Measurements from ENCODE around the gene ADPRHL1.

Gene ADPRHL1

DNA sequence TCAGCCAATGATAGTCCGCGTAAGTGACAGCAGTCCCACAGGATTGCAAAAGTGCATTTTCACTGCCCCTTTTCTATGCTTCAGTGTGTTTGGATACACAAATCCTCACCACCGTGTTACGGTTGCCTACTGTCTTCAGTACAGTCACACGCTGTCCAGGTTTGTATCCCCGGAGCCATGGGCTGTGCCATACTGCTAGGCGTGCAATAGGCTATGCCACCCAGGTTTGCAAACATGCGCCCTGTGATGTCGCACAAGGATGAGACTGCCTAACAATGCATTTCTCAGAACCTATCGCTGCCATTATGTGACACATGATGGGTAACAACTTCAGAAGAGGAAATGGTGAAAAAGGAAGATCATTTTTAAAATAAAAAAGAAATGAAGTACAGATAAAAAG, 16.8 kb upstream of the ADPRHL1 start:
- no peaks in the 10 kb centered on the region for H3K27me3 Mint-ChIP-seq
- H3K4me3 Mint-ChIP-seq: no peak overlapping the region
- H3K27ac Mint-ChIP-seq: no peak overlapping the region
- peaks cover 63% of the 10 kb centered on the region for H3K36me3 Mint-ChIP-seq (ENCODE audit: low read depth)
- H3K9me3 Mint-ChIP-seq: no peaks in the 10 kb centered on the region
- H3K4me1 Mint-ChIP-seq (ENCODE audit: low read depth): no peaks in the 10 kb centered on the region

DNA sequence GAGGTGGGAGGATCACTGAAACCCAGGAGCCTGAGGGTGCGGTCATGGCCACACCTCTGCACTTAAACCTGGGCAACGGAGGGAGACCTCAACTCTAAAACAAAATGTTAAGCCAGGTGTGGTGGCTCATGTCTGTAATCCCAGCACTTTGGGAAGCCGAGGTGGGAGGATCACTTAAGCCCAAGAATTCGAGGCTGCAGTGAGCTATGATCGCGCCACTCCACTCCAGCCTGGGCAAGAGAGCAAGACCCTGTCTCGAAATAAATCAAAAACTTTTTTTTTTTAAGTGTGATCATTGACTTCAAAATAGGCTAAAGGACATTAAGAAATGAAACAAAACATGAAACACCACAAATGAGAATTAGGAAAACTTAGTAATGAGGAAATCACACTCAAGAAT, 16.3 kb upstream of the ADPRHL1 start:
- Mint-ChIP-seq H3K4me1 (ENCODE audit: low read depth) (no peaks in the 10 kb centered on the region), H3K27ac (no peak overlapping the region), H3K36me3 (ENCODE audit: low read depth) (peaks cover 59% of the 10 kb centered on the region), H3K4me3 (no peak overlapping the region), H3K9me3 (no peaks in the 10 kb centered on the region), H3K27me3 (no peaks in the 10 kb centered on the region)

DNA sequence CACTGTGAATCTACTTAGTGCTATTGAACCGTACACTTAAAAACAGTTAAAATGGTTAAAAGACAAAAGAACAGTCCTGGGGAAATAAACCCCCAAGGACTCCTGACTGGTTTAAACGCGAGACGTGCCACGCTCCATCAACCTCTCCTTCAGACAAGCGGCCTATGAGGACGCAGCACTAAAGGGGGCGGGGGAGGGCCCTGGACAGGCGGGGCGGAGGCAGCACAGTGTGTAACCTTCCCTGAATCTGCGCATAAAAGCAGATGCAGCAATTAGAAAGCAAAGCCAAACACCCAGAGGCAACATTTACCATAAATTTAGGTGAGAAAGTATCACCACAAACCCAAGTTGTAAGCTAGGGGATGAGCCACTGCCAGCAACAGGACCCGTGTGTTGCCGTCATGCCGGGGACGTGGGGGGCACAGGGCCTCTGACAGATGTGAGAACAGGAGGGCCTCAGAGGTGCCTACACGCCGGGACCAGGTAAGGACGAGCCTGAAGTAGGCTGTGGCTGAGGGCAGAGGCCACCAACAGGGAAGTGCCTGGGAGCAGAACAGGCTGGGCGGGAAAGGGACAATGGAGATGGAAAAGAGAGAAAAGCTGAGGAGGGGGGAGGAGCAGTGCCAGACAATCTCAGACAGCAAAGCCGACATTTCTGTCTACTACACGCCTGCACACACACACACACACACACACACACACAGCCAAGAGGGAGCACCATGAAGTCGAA, 15.3 kb upstream of the ADPRHL1 start:
- H3K4me1 Mint-ChIP-seq (ENCODE audit: low read depth): no peaks in the 10 kb centered on the region
- no peaks in the 10 kb centered on the region for H3K9me3 Mint-ChIP-seq
- no peak overlapping the region for H3K27ac Mint-ChIP-seq
- H3K36me3 Mint-ChIP-seq (ENCODE audit: low read depth): peaks cover 51% of the 10 kb centered on the region
- no peaks in the 10 kb centered on the region for H3K27me3 Mint-ChIP-seq
- H3K4me3 Mint-ChIP-seq: no peak overlapping the region

DNA sequence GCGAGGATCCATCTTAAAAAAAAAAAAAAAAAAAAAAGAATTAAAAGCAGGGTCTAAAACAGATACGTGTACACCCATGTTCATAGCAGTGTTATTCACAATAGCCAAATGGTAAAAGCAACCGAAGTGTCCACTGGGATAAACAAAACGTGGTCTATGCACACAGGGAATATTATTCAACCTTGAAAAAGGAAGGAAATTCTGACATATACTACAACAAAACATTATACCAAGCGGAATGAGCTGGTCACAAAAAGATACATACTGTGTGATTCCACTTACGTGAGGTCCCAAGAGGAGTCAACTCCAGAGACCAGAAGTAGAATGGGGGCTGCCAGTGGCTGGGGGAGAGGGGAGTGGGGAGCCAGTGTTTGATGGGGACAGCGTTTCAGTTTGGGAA, 14.7 kb upstream of the ADPRHL1 start:
- Mint-ChIP-seq H3K36me3 (ENCODE audit: low read depth) (peaks cover 46% of the 10 kb centered on the region), H3K27me3 (no peaks in the 10 kb centered on the region)

DNA sequence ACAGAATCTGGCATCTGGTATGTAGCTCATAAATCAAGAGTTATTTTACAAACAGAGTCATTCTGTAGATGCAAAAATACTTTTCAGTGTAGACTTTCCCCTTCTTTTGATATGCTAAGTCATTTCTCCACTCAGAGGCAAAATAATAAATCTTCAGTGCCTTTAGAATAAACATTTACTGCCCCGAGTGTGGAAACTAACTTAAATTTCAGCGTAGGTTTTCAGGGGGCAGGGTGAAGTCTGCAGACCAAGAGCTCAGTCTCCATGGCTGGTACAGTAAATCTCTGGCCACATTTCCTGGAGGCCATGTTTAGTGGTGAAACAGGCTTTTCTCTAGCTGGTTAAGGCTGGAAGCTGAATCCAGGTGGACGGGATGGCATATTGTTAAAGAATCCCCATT, 13.1 kb upstream of the ADPRHL1 start:
- H3K4me3 Mint-ChIP-seq: no peak overlapping the region
- no peaks in the 10 kb centered on the region for H3K4me1 Mint-ChIP-seq (ENCODE audit: low read depth)
- no peaks in the 10 kb centered on the region for H3K9me3 Mint-ChIP-seq
- no peak overlapping the region for H3K27ac Mint-ChIP-seq
- H3K27me3 Mint-ChIP-seq: no peaks in the 10 kb centered on the region
- H3K36me3 Mint-ChIP-seq (ENCODE audit: low read depth): peaks cover 47% of the 10 kb centered on the region

More for the DNA sequence above, 14.7 kb upstream of the ADPRHL1 start:
- Mint-ChIP-seq H3K4me1 (ENCODE audit: low read depth) (no peaks in the 10 kb centered on the region), H3K4me3 (no peak overlapping the region), H3K9me3 (no peaks in the 10 kb centered on the region), H3K27ac (no peak overlapping the region)

DNA sequence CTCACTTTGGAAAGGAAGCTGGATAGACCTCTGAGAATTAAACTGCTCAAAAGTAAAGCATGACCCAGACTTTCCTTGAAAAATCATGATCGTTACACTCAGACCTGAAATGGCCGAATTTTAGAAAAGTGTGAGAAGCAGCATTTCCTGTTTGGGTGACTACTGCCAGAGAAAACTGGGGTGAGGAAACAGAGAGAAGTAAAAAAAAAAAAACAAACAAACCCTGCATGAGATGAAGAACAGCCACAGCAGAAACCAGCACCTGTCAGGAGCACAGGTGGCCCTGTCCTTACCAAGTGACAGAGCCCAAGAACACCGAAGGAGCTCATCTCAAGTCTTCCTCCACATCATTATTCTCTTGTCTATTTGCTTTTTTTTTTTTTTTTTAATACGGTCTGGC, 12.0 kb upstream of the ADPRHL1 start:
- peak overlapping the region; percentile 45 for H3K27ac Mint-ChIP-seq
- peaks cover 52% of the 10 kb centered on the region for H3K36me3 Mint-ChIP-seq (ENCODE audit: low read depth)
- no peaks in the 10 kb centered on the region for H3K27me3 Mint-ChIP-seq
- no peaks in the 10 kb centered on the region for H3K9me3 Mint-ChIP-seq
- no peak overlapping the region for H3K4me3 Mint-ChIP-seq
- no peaks in the 10 kb centered on the region for H3K4me1 Mint-ChIP-seq (ENCODE audit: low read depth)

DNA sequence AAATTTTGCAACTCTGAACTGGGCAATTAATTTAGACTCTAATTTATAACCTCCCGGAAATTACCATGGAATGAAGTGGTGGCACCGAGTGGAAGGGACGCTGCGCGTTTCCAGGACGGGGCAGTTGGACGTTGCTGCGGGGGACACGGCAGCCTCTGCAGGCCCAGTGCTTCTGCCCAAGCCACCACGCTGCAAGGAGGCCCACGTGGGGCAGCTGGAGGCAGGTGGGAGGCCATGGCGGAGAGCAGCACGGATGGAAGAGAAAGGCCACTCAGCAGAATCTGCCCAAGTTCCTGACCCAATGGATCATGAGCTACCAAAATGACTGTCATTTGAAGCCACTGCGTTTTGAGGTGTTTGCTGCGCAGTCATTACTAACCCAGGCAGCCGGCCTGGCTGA, 11.2 kb upstream of the ADPRHL1 start:
- Mint-ChIP-seq H3K27me3 (no peaks in the 10 kb centered on the region), H3K4me1 (ENCODE audit: low read depth) (no peaks in the 10 kb centered on the region), H3K4me3 (no peak overlapping the region), H3K9me3 (no peaks in the 10 kb centered on the region), H3K27ac (no peak overlapping the region), H3K36me3 (ENCODE audit: low read depth) (peaks cover 50% of the 10 kb centered on the region)

DNA sequence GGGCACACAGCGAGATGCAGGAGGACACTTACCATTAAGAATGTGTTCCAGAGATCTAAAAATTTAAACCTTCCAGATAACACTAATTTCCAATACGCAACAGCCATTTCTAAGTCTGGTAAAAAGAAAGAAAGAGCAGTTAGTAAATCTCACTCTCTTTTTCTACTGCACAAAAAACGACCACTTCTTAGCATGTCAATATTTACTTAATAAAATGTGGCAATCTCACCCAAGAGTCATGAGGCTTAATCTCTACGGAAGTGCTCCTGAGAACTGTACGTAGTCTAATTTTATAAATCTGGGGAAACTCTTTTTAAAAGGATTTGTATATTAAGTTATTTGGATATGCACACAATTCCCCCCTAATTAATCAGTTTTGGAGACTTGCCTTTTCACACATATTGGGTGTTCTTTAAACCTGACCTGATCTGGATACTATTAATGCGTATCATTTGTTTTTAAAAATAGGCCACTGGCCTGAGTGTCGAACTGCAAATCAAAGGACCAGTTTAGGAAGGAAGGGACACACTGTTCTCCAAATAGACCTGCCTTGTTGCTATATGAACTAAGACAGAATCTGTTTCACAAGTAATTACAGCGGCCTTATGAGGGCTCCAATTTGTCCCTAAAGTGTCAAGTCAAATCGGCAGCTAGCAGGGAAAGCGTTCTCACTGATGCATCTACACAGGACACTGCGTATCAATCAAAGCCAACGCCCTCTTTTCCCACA, 7.9 kb upstream of the ADPRHL1 start:
- H3K27me3 Mint-ChIP-seq: no peaks in the 10 kb centered on the region
- no peak overlapping the region for H3K27ac Mint-ChIP-seq
- no peaks in the 10 kb centered on the region for H3K9me3 Mint-ChIP-seq
- no peaks in the 10 kb centered on the region for H3K4me1 Mint-ChIP-seq (ENCODE audit: low read depth)
- H3K4me3 Mint-ChIP-seq: no peak overlapping the region
- peaks cover 49% of the 10 kb centered on the region for H3K36me3 Mint-ChIP-seq (ENCODE audit: low read depth)

DNA sequence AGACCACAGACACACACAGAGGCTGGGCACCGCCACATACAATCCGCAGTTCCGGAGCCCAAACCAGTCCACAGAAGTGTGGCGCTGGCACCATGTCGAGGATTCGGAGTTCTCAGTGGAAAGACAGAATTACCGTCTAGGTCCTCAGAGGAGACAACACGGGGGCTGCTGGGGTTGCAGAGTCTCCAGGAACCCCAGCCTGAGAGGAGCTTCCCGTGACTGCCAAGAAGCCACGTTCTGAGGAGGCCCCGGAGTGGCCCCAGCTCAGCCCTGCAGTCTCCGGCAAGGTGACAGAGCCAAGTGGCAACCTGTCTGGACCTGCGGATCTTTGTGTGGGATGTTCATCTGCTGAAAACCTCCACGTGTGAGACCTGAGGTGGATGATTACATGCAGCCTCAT, 7.3 kb upstream of the ADPRHL1 start:
- peaks cover 52% of the 10 kb centered on the region for H3K36me3 Mint-ChIP-seq (ENCODE audit: low read depth)
- no peaks in the 10 kb centered on the region for H3K27me3 Mint-ChIP-seq
- no peak overlapping the region for H3K4me3 Mint-ChIP-seq
- no peaks in the 10 kb centered on the region for H3K9me3 Mint-ChIP-seq
- no peak overlapping the region for H3K27ac Mint-ChIP-seq
- H3K4me1 Mint-ChIP-seq (ENCODE audit: low read depth): no peaks in the 10 kb centered on the region

DNA sequence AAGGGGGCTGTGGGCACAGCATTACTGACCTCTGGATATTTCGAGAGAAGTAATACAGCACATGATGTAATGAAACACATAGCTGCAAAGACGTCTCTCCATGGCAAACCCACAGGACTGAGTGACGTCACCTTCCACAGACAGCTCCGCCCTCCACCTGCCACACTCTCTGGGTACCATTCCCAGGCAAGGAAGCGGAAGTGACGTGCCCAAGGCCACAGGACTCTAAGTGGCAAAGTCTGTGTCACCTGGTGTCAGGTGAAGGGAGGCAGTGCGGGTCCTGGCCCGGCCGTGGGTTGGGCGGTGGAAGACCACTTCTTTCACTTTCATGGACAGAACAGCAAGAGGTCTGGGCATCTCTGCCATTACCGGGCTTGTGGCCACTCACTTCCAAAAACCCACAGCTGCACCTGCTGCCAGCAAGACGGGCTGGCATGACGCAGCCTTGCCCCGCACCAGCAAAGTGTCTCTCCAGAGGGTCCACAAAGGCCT, 6.8 kb upstream of the ADPRHL1 start:
- Mint-ChIP-seq H3K9me3 (no peaks in the 10 kb centered on the region), H3K4me3 (no peak overlapping the region), H3K27ac (no peak overlapping the region), H3K27me3 (no peaks in the 10 kb centered on the region), H3K4me1 (ENCODE audit: low read depth) (no peaks in the 10 kb centered on the region), H3K36me3 (ENCODE audit: low read depth) (peaks cover 47% of the 10 kb centered on the region)

DNA sequence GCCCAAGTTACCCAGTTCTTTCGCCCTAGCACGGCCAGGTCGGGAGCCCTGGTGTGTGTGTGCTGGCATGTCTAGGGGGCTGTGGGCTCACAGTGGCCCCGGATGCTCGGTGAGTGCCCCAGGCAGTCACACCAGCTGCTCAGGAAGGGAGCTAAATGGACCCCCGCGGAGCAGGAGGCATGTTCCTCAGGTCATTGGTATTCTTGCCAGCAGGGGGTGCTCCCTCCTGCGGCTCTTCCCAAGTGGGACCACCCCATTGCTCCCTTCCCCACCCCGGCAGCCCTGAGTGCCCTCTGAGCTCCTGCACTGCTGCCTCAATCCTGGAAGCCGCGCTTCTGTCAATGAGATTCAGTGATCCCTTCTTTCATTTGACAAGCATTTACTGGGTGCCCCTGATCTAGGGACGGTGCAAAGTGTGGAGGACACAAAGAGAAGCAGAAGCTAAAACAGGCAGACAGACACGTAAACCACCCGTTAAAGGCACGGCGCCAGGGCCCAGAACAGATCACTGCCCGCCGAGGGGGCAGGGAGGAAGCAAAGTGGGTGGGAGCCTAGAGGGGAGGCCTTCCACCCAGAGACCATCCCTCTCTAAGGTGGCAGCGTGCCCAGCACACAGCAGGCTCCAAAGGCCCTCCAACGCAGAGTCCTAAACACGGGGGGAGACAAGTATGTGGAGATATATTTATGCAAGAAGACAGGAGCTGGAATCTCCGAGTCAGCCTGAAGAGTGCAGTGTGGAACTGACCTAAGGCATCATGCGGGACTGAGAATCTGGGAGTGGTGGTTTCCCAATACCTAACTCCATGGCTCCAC, 5.2 kb upstream of the ADPRHL1 start:
- Mint-ChIP-seq H3K9me3 (no peaks in the 10 kb centered on the region), H3K4me3 (no peak overlapping the region), H3K4me1 (ENCODE audit: low read depth) (no peaks in the 10 kb centered on the region), H3K27ac (no peak overlapping the region), H3K27me3 (no peaks in the 10 kb centered on the region), H3K36me3 (ENCODE audit: low read depth) (peaks cover 47% of the 10 kb centered on the region)

DNA sequence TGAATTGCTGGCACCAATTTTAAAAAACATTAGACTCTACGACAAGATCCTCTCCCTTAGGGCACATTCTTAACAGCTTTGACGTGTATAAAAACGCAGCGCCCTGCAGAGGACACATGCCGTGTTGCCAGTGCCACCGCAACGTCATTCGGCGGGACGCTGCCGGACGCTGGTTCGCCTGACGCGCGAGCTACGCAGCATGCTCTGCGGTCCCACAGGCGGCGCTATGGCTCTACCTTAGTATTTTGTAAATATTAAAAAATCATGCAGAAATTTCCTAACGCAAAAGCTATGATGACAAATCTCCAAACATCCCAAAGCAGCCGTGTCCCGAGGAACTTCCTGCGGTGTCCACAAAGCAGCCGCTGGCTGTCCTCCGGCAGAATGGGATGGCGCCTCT, 4.2 kb upstream of the ADPRHL1 start:
- Mint-ChIP-seq H3K4me1 (ENCODE audit: low read depth) (no peaks in the 10 kb centered on the region), H3K27me3 (no peaks in the 10 kb centered on the region), H3K4me3 (no peak overlapping the region), H3K27ac (no peak overlapping the region), H3K9me3 (no peaks in the 10 kb centered on the region), H3K36me3 (ENCODE audit: low read depth) (peaks cover 47% of the 10 kb centered on the region)

DNA sequence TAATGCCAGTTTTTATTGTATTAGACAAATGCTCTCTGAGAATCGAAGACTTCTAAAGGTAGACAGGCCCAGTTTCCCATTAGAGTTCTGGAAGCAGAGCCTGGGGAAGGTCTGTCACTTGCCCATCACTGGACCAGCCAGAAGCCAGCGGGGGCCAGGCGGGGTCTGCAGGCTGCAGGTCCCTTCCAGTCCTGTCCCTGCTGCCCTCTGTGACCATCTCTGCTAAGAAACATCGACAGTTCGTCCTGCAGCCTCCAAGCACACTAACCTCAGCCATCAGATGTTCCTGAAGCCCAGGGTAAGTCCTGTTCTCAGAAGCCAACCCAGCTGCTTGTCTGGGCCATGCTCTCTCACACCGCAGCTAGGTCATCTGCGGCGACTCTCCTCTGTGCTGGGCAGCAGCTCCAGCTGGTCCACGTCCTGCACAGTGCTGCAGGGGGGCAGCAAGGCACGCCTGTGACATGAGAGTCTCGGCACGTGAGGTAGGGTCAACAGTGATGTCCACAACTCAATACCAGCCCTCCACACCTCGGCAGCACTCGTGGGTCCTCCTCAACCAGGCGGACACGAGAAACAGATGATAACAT, 2.9 kb upstream of the ADPRHL1 start:
- H3K4me1 Mint-ChIP-seq (ENCODE audit: low read depth): no peaks in the 10 kb centered on the region
- H3K9me3 Mint-ChIP-seq: no peaks in the 10 kb centered on the region
- no peak overlapping the region for H3K27ac Mint-ChIP-seq
- peaks cover 40% of the 10 kb centered on the region for H3K36me3 Mint-ChIP-seq (ENCODE audit: low read depth)
- H3K4me3 Mint-ChIP-seq: no peak overlapping the region
- no peaks in the 10 kb centered on the region for H3K27me3 Mint-ChIP-seq

DNA sequence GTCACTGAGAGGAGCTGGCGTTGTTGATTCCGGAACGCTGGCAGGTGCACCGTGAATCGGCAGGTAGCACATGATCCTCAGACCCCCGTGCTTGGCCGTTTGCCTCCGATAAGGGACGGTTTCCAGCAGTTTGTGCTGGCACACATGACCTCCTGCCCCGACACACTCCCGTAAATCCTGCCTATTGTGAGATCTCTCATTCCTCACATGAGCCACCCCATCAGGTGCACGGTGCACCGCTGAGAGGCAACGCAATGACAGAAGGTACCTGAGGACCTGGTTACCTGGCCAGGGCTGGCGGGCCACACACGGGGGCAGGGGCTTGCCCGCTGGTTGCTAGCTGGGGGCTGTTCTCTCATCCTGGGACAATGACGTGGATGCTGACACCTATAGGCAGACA, 2.1 kb upstream of the ADPRHL1 start:
- no peaks in the 10 kb centered on the region for H3K9me3 Mint-ChIP-seq
- no peak overlapping the region for H3K27ac Mint-ChIP-seq
- no peaks in the 10 kb centered on the region for H3K4me1 Mint-ChIP-seq (ENCODE audit: low read depth)
- H3K36me3 Mint-ChIP-seq (ENCODE audit: low read depth): peaks cover 35% of the 10 kb centered on the region
- no peaks in the 10 kb centered on the region for H3K27me3 Mint-ChIP-seq
- H3K4me3 Mint-ChIP-seq: no peak overlapping the region

DNA sequence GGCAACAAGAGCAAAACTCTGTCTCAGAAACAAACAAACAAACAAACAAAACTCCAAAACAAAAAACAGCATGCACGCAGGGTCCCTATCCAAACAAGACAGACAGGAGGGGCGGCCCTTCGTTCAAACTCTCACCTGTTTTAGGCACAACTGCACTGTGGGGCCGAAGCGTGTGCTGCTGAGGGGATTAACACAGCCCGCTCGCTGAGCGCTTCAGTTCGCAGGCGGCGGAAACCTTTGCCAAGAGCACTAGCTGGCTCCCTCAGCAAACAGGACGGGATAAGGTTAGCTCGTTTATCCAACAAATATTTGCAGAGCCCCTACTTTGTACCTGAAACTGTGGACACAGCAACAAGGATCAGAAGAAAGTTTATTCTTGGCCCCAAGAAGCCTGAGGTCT, 1.6 kb upstream of the ADPRHL1 start:
- Mint-ChIP-seq H3K36me3 (ENCODE audit: low read depth) (peaks cover 32% of the 10 kb centered on the region), H3K4me1 (ENCODE audit: low read depth) (no peaks in the 10 kb centered on the region)

More for the DNA sequence above, 1.6 kb upstream of the ADPRHL1 start:
- Mint-ChIP-seq H3K27me3 (no peaks in the 10 kb centered on the region), H3K4me3 (no peak overlapping the region), H3K27ac (no peak overlapping the region), H3K9me3 (no peaks in the 10 kb centered on the region)
